DND-41 (cell line): ENCODE results near the gene DHRS3.

ENCODE experiments used
- ATAC-seq: fragments of 200-7000 bp; cut with Tn5 transposase; 3 replicates; pipeline ENCODE4 v1.9.1; 2021; ENCODE audit warnings: low read depth; ENCODE audit not compliant: insufficient read depth
- DNase-seq: peaks from one replicate; pipeline ENCODE4 v3.0.0-alpha.2; 2020
- H2AFZ ChIP-seq: 2 replicates; pipeline ENCODE4 v1.6.0; 2012; ENCODE audit warnings: low read depth, low read length
- H3K27ac ChIP-seq: 2 replicates; pipeline ENCODE4 v1.5.1; 2012; ENCODE audit warnings: low read length, inconsistent platforms
- H3K27me3 ChIP-seq: fragments of 200-600 bp; sonication (generic); 2 replicates; pipeline ENCODE4 v1.6.0; 2012; ENCODE audit warnings: low read length, mild to moderate bottlenecking, inconsistent platforms; ENCODE audit not compliant: insufficient read depth, poor library complexity
- H3K36me3 ChIP-seq: 2 replicates; pipeline ENCODE4 v1.5.1; 2012; ENCODE audit warnings: low read length, inconsistent platforms; ENCODE audit not compliant: insufficient read depth
- H3K4me1 ChIP-seq: 2 replicates; pipeline ENCODE4 v1.5.1; 2012; ENCODE audit warnings: mild to moderate bottlenecking, low read length; ENCODE audit not compliant: insufficient read depth
- H3K4me2 ChIP-seq: 2 replicates; pipeline ENCODE4 v1.6.0; 2012; ENCODE audit warnings: mild to moderate bottlenecking, moderate library complexity, low read length, inconsistent platforms; ENCODE audit not compliant: insufficient read depth
- H3K4me3 ChIP-seq, 2 experiments: fragments of 200-600 bp in 1 of 2; shearing (Covaris generic) in 1 of 2; 2 replicates each; pipeline ENCODE4 v1.5.1; 2012 to 2016; ENCODE audit warnings: inconsistent platforms in 2 of 2, low read length in 2 of 2, mild to moderate bottlenecking in 2 of 2, low read depth in 1 of 2, moderate library complexity in 1 of 2
- H3K79me2 ChIP-seq: 2 replicates; pipeline ENCODE4 v1.6.0; 2012; ENCODE audit warnings: low read length, inconsistent platforms; ENCODE audit not compliant: insufficient read depth
- H3K9ac ChIP-seq: 2 replicates; pipeline ENCODE4 v1.6.0; 2012; ENCODE audit warnings: low read depth, mild to moderate bottlenecking, inconsistent platforms, low read length, moderate library complexity
- H3K9me3 ChIP-seq: 2 replicates; pipeline ENCODE4 v1.5.1; 2012; ENCODE audit warnings: low read length, moderate library complexity, mild to moderate bottlenecking, inconsistent platforms; ENCODE audit not compliant: insufficient read depth, severe bottlenecking
- H4K20me1 ChIP-seq: 2 replicates; pipeline ENCODE4 v1.6.0; 2012; ENCODE audit warnings: low read length; ENCODE audit not compliant: insufficient read depth
- EZH2 ChIP-seq: IDR thresholded peaks from 3 replicates; pipeline ENCODE4 v1.6.1; 2012; ENCODE audit warnings: borderline replicate concordance, low read depth, mild to moderate bottlenecking, moderate library complexity, low read length, inconsistent platforms; ENCODE audit not compliant: severe bottlenecking
- TF ChIP-seq, protein P1 (sequence below): IDR thresholded peaks from 2 replicates; pipeline ENCODE4 v1.5.1; 2012; ENCODE audit warnings: borderline replicate concordance, low read length, moderate library complexity, mild to moderate bottlenecking; ENCODE audit not compliant: poor library complexity, severe bottlenecking; ENCODE audit errors: extremely low read depth

Gene DHRS3

DNA sequence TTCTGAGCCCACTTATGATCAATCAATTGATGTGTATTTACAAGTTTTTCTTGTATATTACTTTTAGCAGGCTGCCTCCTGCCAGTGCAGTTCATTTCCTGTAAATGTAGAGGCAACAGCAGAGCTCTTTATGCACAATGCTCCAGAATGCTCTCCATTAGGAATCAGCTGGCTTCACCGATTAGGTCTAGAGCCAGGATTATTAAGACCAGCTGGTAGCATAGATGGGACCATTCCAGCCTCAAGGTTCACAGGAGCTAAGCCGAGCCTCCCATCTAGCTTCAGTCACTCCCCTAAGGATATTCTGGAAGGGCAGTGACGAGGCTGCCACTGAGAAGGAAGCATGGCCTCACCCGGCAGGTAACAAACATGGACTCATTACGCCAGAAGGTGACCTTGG is 36.8 kb downstream of the DHRS3 start:
- Histone ChIP-seq H3K9ac (no peak overlapping the region), H3K27ac (no peak overlapping the region), H3K4me1 (no peaks in the 10 kb centered on the region), H3K9me3 (no peaks in the 10 kb centered on the region), H3K79me2 (peaks cover 19% of the 10 kb centered on the region), H3K27me3 (no peaks in the 10 kb centered on the region), H2AFZ (no peak overlapping the region), H3K4me3 (no peak overlapping the region), H3K4me2 (no peak overlapping the region), H3K36me3 (peaks cover 48% of the 10 kb centered on the region), H4K20me1 (peaks cover 4% of the 10 kb centered on the region; the same call in 1 of the 2 replicates)
- TF ChIP-seq, protein P1, sequence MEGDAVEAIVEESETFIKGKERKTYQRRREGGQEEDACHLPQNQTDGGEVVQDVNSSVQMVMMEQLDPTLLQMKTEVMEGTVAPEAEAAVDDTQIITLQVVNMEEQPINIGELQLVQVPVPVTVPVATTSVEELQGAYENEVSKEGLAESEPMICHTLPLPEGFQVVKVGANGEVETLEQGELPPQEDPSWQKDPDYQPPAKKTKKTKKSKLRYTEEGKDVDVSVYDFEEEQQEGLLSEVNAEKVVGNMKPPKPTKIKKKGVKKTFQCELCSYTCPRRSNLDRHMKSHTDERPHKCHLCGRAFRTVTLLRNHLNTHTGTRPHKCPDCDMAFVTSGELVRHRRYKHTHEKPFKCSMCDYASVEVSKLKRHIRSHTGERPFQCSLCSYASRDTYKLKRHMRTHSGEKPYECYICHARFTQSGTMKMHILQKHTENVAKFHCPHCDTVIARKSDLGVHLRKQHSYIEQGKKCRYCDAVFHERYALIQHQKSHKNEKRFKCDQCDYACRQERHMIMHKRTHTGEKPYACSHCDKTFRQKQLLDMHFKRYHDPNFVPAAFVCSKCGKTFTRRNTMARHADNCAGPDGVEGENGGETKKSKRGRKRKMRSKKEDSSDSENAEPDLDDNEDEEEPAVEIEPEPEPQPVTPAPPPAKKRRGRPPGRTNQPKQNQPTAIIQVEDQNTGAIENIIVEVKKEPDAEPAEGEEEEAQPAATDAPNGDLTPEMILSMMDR = no peak
- TF ChIP-seq EZH2 = no peak
- DNase-seq (no peak), ATAC-seq (no peak)

DNA sequence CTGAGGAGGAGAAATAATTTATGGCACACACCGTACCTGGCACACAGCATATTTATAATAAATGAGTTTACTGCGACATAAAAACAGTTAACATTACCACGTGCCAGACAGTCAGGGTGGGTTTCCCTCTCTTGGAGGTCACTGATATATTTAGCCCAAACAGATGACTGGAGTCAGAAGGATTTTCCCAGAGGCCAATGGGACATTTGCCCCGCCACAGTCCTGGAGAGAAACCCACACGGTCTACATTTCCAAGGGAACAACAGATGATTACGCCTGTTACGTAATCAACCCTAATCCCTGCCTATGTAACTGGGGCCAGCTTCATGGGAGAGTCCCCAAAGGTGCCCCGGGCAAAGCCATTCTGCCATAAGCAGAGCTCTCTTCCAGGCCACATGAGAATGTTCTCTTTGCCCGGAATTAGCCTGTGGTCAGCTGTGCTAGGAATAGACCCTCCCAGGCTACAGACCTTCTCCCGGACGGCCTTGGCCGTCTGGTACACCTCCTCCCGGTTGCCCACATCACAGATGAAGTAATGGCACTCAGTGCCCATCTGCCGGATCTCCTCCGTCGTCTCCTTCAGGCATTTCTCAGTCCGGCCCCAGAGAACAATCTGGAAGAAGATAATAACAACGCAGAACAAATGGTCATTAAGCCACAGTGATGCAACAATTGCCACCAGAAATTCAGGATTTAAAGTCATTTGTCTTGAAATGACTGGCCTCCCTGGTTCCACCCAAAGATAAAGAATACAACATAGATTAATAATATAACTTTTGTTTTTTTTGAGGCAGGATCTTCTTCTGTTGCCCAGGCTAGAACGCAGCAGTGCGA is 37.7 kb downstream of the DHRS3 start:
- Histone ChIP-seq H3K27ac (no peak overlapping the region), H3K4me3 (no peak overlapping the region), H3K9me3 (no peaks in the 10 kb centered on the region), H3K36me3 (peaks cover 44% of the 10 kb centered on the region), H2AFZ (no peak overlapping the region), H3K4me2 (no peak overlapping the region), H3K79me2 (peaks cover 11% of the 10 kb centered on the region), H3K27me3 (no peaks in the 10 kb centered on the region), H3K9ac (no peak overlapping the region), H3K4me1 (no peaks in the 10 kb centered on the region), H4K20me1 (no peaks in the 10 kb centered on the region; the same call in 1 of the 2 replicates)
- TF ChIP-seq, protein P1 = no peak
- TF ChIP-seq EZH2 = no peak
- ATAC-seq (no peak), DNase-seq (no peak)

DNA sequence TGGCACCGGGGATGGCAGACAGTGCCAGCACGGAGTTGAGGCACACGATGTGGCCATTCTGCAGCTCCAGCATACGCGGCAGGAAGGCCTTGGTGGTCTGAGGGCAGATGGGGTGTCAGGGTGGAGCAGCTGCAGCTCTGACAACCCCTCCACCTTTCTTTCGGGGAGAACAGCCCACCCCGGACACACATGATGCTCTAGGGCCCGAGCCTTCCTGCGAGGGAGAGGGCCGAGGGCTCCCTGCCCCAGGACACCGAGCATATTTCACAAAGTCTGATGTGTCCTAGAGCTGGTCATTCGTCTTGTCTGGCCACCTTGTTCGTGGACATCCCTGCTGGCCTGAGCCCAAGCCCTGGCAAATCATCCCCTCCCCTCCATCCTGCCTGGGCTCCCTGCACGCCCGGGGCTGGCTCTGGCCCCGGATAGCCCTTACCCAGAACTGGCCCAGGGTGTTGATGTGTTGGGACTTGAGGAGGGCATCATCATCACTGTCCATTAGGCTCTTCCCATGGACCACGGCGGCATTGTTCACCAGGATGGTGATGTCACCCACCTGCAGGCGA is 39.1 kb downstream of the DHRS3 start:
- Histone ChIP-seq H3K4me1 (no peaks in the 10 kb centered on the region), H3K4me2 (no peak overlapping the region), H3K36me3 (peaks cover 46% of the 10 kb centered on the region), H3K27me3 (no peaks in the 10 kb centered on the region), H3K79me2 (peaks cover 3% of the 10 kb centered on the region; the same call in 1 of the 2 replicates), H3K4me3 (no peak overlapping the region), H3K9me3 (no peaks in the 10 kb centered on the region), H4K20me1 (no peaks in the 10 kb centered on the region; the same call in 1 of the 2 replicates), H3K27ac (no peak overlapping the region), H2AFZ (no peak overlapping the region), H3K9ac (no peak overlapping the region)
- ATAC-seq (no peak), DNase-seq (no peak)
- TF ChIP-seq, protein P1 = no peak
- no peak for TF ChIP-seq EZH2
